Activated CD4-positive, CD25-positive, alpha-beta regulatory T cell treated with anti-CD3 and anti-CD28 coated beads, Interleukin-2, amount 50 U/mL, for 24 hours (primary cell): ENCODE data around the gene HELZ2.
"Not testable (repeated sequence)": the region's sequence is repeated elsewhere in the genome, so short reads cannot be mapped to it uniquely, and the experiment has no call there.

Experiments used
- ATAC-seq, 2 donors: fragments of 150-1000 bp; cut with Tn5 transposase; one replicate each; pipeline ENCODE4 v1.10.0; 2021; ENCODE audit warnings: mild to moderate bottlenecking in 1 of 2, moderate library complexity in 1 of 2

The HELZ2 gene

DNA sequence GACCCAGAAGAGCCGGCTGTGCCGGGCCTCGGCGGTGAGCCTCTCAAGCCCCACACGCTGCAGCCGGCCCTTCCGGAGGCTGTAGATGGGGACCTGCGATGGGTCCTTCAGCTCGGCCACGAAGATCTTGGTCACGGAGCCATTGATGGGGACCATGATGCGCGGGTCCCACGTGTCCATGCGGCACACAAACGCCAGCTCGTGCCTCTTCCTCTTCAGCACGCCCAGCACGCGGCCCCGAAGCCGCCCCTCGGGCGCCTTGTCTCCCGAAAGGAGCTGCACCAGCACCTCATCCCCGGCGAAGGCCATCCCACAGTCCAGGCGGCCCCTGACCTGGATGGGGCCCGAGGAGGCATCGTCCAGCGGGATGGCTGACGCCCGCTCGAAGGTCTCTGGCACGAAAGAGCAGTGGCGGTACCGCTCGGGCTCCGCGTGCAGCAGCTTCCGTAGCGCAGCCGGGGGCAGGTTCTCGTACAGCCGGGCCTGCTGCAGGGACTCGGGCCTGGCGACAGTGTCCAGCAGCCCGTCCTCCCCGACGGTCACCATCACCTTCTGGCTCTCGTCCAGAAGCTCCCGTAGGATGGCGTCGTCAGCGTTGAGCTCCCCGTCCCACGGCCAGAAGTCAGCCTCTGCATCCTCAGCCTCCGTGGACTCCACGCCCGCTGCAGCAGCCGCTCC, 8.9 kb downstream of the HELZ2 start:
- ATAC-seq = no peak

DNA sequence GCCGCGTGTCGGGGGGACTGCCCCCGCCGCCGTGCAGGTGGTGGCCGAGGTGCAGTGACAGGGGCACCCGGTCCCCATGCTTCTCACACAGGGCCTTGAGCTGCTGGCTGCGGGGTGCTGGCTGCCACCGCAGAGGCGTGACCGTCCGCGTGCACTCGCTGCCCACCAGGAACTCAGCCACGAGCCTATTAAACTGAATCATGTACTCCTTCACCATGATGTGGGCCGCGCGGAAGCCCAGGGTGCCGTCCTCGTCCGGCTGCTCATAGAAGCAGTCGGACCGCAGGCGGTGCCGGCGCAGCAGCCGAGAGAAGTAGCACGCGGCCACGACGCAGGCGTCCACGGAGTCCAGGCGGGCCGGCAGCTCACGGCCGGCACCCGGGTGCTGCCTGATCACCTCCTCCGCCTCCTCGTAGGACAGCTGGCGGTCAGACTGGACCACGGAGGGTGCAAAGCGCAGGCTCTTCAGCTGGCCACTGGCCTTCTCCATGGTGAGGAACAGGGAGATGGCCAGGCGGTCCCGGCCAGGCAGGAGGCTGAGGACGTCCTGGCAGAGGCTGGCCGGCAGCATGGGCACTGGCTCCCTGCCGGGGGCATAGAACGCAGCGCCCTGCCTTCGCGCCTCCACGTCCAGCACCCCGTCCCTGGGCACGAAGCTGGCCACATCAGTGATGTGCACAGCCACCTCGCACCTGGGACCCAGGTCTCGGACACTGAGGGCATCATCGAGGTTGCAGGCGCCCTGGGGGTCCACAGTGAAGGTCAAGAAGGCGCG, 9.8 kb downstream of the HELZ2 start:
- no peak for ATAC-seq

DNA sequence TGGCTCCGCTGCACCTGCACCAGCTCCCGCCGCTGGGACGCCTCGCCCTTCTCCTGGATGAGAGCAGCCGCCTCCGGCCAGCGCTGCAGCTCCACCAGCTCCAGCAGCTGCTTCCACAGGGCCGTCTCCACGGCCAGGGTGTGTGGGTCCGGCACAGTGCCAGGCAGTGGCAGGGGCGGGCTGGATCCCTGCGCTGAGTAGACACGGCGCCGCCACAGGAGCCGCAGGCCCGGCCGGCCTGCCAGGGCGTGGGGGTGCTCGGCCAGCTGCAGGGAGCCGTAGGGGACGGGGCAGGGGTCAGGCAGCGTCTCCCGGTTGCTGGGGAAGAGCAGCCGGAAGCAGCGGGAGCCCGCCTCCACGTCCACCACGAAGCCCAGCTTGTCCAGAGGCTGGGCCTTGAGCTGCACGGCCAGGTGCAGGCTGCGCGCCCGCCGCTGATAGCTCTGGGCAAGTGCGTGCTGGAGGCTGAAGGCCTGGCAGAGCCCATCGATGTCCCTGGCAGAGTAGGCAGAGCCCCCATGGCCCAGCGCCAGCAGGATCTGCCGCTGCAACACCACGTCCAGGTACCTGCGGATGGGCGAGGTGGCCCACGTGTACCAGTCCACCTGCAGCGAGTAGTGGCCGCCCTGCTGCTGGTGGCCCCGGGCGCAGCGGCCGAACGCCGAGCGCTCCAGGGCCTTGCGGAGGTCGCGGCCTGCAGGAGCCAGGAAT, 10.7 kb downstream of the HELZ2 start:
- ATAC-seq = no peak

DNA sequence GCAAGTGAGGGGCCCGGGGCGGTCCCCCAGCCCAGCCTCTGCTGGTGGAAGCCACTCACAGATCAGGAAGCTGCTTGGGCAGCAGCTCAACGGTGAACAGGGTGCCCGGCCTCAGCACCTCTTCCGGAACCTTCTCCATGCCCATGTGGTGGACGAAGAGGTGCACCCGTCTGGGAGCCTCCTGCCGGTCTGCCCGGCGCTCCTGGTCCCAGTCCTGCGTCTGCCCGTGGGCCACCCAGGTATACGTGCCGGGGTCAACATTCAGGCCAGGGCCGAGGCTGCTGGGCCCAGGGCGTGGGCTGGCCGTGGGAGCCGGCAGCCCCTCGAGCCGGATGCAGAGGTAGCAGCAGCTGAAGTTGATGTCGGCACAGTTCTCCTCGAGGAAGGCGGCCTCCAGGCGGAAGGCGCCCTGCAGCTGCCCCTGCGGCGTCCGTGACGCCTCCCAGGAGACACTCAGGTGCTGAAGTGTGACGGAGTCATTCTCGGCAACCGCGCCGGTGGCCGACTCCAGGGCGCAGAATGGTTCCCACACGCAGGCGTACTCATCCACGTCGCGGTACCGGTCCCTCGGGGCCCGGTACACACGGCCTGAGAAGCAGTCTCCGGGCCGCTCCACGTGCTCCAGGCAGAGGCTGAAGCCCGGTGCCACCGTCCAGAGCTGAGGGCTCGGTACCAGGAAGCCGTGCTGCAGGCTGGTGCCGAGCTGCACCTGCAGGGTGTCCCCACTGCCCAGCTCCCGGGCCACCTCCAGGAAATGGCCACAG, 11.4 kb downstream of the HELZ2 start:
- no peak for ATAC-seq

DNA sequence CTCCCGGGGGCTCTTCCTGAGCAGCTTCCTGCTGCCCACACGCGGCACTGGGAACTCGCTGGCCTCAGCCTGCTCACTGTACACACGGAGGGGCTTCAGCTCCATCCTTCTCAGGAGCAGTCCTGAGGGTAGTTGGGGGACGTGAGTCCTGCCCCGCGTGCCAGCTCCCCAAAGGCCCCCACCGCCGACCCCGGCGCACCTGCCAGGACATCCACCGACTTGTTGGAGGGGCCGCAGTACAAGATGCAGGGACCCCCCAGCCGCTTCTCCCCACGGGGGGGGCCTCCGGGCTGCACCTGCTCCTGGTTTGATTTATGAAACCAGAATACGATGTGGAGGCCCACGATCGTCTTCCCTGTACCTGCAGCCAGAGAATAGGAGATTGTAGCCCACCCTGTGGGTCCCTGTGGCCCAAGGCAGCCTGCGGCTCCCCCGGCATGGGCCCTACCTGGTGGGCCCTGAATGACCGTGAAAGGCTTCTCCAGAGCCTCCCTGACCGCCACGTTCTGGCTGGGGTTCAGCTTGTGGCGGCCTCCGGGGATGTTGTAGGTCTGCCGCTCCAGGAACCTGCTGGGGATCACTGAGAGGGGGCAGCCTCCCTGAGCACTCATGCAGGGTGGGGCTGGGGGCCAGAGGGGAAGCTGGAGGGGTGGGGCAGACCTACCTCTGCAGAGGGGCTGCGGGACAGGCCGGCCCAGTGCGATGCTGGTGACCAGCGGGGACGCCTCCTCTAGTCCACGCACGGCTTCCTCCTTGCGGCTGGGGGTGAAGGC, 12.2 kb downstream of the HELZ2 start:
- no peak for ATAC-seq

DNA sequence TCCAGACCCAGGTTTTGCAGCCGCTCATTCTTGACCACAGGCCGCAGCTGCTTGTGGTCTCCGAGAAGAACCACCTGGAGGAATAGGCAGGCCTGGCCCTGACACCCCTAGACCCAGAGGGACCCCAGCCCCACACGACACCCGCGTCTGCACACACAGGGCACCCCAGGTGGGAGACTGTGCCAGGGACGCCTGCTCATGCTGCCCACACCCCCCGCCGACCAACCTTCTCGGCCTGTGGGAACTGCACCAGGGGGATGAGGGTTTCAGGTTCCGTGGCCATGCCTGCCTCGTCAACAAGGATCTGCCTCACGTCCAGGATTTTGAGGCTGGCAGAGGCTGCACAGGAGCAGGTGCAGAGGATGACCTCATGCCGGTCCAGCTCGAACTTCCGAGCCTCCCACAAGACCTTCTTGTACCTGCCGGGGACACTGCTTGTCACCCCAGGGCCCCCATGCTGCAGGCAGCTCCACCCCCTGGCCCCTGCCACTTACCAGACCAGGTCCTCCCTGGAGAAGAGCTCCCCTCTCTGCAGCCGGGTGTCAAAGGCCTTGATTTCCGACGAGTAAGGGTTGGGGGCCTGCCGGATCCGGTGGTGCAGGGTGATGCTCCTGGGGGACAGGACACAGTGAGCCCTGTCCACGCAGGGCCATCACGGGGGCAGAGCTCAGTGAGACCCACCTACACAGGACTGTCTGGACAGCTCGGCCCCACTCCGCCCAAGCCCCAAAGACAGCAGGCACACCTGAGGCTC, 13.0 kb downstream of the HELZ2 start:
- no peak for ATAC-seq

DNA sequence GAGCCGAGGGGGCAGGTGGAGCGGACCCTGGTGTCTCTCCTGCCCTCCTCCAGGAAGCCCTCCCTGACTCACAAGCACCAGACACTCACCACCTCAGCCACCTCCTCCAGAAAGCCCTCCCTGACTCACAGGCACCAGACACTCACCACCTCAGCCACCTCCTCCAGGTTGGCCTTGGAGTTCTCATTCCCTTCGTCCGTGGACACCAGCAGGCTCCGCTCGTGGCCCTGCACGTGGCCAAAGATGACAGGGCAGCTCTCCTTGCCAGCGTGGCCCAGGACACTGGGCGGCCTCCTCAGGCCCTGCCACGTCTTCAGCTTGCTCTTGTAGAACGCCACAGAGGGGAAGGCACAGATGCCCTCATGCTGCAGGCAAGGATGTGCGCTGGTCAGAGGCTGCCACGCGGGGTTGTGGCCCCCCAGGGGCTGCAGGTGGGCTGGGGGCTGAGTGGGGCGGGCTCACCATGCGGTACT, 13.7 kb downstream of the HELZ2 start:
- ATAC-seq = no peak

DNA sequence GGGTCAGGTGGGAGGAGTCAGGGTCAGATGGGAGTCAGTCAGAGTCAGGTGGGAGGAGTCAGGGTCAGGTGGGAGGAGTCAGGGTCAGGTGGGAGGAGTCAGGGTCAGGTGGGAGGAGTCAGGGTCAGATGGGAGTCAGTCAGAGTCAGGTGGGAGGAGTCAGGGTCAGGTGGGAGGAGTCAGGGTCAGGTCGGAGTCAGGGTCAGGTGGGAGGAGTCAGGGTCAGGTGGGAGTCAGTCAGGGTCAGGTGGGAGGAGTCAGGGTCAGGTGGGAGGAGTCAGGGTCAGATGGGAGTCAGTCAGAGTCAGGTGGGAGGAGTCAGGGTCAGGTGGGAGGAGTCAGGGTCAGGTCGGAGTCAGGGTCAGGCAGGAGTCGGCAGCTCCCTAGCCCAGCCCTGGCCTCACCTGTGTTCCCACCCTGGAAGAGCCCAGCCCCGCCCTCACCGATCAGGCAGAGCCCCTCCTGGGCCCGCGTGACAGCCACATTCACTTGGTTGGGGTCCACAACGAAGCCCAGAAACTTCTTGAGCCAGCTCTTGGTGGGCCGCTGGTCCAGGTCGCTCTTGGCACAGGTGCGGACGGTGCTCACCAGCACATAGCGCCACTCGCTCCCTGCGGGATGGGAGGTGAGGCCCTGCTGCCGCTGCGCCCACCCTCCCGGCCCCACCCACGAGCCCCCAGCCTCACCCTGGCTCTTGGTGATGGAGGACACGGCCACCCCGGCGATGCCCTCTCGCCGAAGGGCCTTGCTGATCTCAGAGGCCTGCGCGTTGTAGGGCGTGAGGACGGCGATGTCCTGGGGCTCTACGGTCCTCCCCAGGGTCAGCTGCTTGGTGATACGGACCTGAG, 14.3 kb downstream of the HELZ2 start:
- not testable (repeated sequence) for ATAC-seq

DNA sequence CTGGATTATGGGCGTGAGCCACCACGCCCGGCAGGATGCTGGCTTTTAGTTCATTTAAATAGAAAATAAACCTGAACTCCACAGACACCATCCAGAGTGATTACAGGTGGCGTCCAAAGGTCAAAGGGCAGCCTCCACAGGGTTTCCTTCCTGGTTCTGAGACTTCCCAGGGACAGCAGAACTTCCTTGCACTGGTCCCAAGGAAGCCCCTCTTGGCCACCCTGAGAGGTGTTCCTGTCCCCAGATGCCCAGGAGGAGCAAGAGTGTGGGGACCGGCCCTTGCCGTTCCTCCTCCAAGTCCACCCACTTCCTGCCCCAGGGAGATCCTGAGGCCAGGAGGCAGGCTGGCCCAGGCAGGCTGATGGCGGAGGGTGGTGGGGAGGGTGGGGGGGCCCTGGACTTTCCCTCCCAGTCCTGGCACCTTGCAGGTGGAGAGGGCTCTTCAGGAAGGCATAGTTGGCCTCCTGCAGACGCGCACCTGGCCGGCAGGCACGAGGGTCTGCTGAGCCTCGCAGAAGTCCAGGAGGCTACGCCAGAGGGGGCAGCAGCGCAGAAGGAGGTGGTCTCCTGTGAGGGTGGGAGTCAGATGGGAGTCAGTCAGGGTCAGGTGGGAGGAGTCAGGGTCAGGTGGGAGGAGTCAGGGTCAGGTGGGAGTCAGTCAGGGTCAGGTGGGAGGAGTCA, 15.1 kb downstream of the HELZ2 start:
- ATAC-seq = no peak

DNA sequence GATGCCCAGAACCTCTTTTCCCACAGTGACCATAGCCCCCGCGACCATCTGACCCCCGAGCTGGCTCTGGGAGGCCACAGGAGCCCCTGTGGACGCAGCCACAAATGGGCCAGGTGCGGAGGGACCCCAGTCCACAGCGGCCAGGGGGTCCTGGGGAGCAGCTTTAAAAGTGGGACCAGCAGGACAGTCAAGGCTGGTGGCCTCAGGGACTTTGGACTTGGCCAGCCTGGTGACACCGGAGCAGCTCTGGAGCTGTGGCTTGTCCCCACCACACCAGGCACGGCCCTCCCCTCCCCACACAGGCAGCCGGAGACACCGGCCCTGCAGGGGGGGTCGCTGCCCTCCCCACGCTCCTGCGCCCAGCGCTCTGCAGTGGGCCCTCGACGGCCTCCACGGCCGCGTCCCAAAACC, 16.6 kb downstream of the HELZ2 start:
- no peak for ATAC-seq

DNA sequence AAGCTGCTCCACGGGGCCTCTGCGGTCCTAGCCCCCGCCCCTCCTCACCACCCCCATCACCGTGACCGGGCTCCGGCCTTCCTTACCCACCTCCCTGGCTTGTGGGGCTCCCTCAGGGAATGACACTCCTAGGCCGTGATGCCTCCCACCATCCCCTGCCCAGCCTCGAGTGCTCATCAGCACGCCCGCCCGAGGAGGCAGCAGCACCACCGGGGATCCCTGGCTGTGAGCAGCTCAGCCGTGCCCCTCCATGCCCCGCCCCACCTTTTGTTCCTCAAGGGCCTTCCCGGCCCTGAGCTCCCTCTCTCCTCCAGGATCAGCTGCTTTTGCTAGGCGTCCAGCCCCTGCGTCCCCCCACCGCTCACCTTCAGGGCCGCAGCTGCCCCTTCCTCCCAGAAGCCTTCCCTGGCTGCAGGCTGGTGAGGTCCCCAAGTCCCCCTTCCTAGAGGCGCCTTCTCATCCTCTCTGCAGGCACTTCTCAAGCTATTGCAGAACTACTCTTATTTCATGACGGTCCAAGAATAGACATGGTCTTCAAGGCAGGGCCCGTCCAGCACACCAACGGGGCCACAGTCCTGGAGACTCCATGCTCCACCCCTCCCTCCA, 17.1 kb downstream of the HELZ2 start:
- ATAC-seq = no peak

DNA sequence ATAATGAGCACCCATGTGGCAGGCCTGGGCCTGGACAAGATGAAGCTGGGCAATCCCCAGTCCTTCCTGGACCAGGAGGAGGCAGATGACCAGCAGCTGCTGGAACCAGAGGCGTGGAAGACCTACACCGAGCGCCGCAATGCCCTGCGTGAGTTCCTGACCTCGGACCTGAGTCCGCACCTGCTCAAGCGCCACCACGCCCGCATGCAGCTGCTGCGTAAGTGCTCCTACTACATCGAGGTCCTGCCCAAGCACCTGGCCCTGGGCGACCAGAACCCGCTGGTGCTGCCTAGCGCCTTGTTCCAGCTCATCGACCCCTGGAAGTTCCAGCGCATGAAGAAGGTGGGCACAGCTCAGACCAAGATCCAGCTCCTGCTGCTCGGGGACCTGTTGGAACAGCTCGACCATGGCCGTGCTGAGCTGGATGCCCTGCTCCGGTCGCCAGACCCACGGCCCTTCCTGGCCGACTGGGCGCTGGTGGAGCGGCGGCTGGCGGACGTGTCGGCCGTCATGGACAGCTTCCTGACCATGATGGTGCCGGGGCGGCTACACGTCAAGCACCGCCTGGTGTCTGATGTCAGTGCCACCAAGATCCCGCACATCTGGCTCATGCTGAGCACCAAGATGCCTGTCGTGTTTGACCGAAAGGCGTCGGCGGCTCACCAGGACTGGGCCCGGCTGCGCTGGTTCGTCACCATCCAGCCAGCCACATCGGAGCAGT, 18.2 kb downstream of the HELZ2 start:
- no peak for ATAC-seq

DNA sequence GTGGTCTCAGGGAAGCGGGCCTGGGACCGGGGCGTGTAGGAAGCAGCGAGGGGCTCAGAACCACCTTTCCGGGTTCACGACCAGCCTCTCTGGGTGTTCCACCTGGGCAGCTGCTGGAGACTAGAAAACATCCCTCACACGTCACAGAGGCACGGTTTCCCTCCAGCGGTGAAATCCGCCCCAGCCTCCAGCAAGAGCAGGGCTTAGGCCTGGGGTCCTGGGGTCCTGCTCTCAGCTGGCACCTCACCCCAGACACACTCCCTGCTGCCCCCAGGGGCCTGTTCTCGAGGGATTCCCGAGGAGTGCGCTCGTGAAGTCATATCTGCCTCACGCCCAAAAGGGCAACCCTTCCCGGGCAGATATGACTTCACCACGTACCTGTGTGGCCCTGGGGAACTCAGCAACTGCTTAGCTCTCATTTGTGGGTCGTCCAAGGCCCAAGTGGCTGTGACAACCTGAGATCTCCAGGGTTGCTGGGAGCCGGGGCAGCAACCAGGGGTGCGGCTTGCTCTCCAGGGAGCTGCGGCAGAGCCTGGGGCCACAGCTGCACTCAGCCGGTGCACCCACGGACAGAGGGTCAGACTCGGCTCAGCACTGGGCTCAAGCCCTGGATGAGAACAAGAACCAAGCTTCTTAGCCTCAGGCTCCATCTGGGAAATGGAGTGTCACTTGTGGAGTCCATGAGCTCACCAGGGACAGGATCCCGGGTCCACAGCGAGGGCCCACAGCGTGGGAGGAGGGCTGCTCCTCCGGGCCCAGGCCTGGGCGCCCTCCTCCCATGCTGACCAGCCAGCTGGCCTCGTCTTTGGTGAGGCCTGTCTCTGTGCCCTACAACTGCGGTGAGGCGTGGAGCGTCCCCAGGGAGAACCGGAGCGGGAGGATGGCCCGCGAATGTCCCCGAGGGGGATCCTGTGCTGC, 19.4 kb downstream of the HELZ2 start:
- ATAC-seq = peak in 1 of 2 donors; percentile 4

DNA sequence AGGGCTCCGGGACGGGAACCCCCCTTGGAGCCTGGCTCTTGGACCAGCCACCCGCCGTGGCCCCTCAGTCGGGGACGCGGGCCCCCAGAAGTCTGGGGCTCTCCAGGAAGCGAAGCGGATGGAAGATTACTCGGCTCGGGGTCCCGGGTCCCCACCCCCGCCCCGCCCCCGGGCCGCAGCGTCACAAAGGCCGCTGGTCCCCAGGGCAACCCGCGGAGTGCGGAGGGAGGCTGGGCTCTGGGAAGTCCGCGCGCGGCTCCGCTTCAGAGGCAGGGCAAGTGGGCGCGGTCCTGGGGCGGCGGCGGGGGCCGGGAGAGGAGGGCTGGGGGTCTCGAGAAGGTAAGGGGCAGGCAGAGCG, 20.1 kb downstream of the HELZ2 start, which contains the start of gene FNDC11:
TSS of gene FNDC11 (plus strand) at position 227 of the 358 bp plus-strand sequence. CDS start 1,505 bp downstream, outside the sequence.
- peak; percentile 19 to 42 for ATAC-seq

DNA sequence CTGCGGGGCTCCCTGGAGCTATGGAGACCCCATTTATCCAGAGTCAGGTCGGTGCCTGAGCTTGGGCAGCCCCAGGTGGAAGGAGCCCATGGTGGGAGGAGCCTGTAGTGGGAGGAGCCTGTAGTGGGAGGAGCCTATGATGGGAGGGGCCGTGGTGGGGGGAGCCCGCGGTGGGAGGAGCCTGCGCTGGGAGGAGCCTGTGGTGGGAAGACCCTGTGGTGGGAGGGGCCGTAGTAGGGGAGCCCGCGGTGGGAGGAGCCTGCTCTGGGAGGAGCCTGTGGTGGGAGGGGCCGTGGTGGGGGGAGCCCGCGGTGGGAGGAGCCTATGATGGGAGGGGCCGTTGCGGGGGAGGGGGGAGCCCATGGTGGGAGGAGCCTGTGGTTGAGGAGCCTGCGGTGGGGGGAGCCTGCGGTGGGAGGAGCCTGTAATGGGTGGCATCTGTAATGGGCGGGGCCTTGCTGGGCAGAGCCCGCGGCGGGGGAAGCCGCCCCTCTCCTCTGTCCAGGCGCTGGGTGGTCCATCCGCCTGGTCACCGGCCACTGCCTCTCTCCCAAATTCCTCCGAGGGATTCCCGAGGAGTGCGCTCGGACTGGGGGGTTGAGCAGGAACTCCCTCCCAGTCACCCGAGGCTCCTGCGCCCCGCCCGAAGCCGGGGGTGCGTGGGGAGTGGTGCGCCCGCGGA, 20.6 kb downstream of the HELZ2 start:
- peak; percentile 61 to 66 for ATAC-seq

DNA sequence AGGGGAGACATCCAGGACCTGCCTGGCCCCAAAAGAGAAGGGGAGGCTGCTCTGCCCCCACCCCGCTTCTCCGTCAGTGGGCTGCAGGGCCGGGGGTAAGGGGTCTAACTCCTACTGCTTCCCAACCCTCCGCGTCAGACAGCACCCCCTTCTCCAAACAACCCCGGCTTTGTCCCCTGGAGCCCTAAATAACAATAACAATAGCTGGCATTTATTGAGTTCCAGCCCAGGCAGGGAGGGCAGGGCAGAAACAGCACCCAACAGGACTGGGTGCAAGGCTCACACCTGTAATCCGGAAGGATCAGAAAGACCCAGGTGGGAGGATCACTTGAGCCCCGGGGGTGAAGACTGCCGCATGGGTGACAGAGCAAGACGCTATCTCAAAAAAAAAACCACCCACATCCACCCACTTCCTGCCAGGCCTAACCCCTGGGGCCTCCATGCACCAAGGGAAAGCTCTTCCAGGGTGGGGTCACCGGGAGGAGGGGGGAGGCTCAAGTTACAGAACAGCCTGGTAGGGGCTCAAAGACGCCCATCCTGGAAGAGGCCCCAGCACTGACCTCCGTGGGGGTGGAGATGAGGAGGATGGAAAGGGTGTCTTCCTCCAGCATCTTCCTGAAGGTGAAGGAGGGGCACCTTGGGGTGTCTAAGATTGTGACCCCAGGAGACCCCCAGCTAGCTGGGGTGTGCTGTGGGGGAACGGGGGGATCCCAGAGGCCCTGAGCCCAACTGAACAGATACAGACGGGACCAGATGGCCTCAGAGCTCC, 21.4 kb downstream of the HELZ2 start:
- peak; percentile 30 to 44 for ATAC-seq
